ENCODE measurements around the gene STIL.

Gene STIL

GRCh38 chr1:47232187-47232874, 81.6 kb downstream of the STIL start, which contains the start of gene TAL1:
TAL1 (minus strand) TSS chr1:47232225; CDS start chr1:47225888, 6,337 bp downstream.
- DNase-seq = no peak

- DNase-seq = peak; percentile 11
Measured at GRCh38 chr1:47231301-47232186, 82.4 kb downstream of the STIL start.

- DNase-seq = no peak
Measured at GRCh38 chr1:47230692-47231300, 83.2 kb downstream of the STIL start.

- DNase-seq = no peak
Measured at GRCh38 chr1:47229886-47230691, 83.9 kb downstream of the STIL start.

GRCh38 chr1:47229031-47229885, 84.7 kb downstream of the STIL start:
- no peak for DNase-seq

GRCh38 chr1:47228644-47229030, 85.3 kb downstream of the STIL start:
- no peak for DNase-seq

GRCh38 chr1:47227341-47228232, 86.4 kb downstream of the STIL start:
- no peak for DNase-seq

- DNase-seq = no peak
Measured at GRCh38 chr1:47226839-47227215, 87.1 kb downstream of the STIL start.

- DNase-seq = no peak
Measured at GRCh38 chr1:47226121-47226838, 87.7 kb downstream of the STIL start.

GRCh38 chr1:47225430-47226100, 88.4 kb downstream of the STIL start:
- DNase-seq = peak; percentile 10

GRCh38 chr1:47224676-47225399, 89.1 kb downstream of the STIL start:
- DNase-seq = no peak

GRCh38 chr1:47223921-47224675, 89.8 kb downstream of the STIL start:
- no peak for DNase-seq

GRCh38 chr1:47223174-47223920, 90.6 kb downstream of the STIL start:
- no peak for DNase-seq

GRCh38 chr1:47222476-47222875, 91.5 kb downstream of the STIL start:
- DNase-seq = no peak

GRCh38 chr1:47219590-47220220, 94.2 kb downstream of the STIL start:
- no peak for DNase-seq

GRCh38 chr1:47219001-47219400, 94.9 kb downstream of the STIL start:
- no peak for DNase-seq
